T-helper 1 cell treated with Interleukin-12 subunit alpha and Interleukin-12 subunit beta and Interleukin-4 antibody, amounts not matched to agents 30 ng/mL and 1 ng/mL, for 36 hours (primary cell): ENCODE data around the gene STIL. TPM values are rescaled to one million over a fixed set of nuclear protein-coding genes. Genes with fewer than 3 reads are reported as not detected.
"Not testable (repeated sequence)": the region's sequence is repeated elsewhere in the genome, so short reads cannot be mapped to it uniquely, and the experiment has no call there.

Experiments used
- intact Hi-C: fragments of 100-400 bp; cut with micrococcal nuclease; formaldehyde crosslinking; loops from one replicate; pipeline ENCODE4 v1.15.1; 2024
- total RNA-seq: library from RNA; stranded (reverse); gene quantifications from 2 replicates; pipeline ENCODE4 v1.2.3, GENCODE V29; 2022

STIL gene
- total RNA-seq, 1 donor from 2014 or later: 28.4 TPM

GRCh38 chr1:47223921-47224675 lies 89.8 kb downstream of the STIL start:
- intact Hi-C loops: no loop called here

- intact Hi-C loops: no loop called here
Measured at GRCh38 chr1:47223174-47223920, 90.6 kb downstream of the STIL start.

- intact Hi-C loops: no loop called here
Measured at GRCh38 chr1:47222476-47222875, 91.5 kb downstream of the STIL start.

- intact Hi-C loops: no loop called here
Measured at GRCh38 chr1:47219590-47220220, 94.2 kb downstream of the STIL start.

- intact Hi-C loops: no loop called here
Measured at GRCh38 chr1:47219001-47219400, 94.9 kb downstream of the STIL start.

GRCh38 chr1:47216278-47217059 lies 97.5 kb downstream of the STIL start:
- intact Hi-C loops: no loop called here

- intact Hi-C loops: no loop called here
Measured at GRCh38 chr1:47215713-47216112, 98.2 kb downstream of the STIL start.

- intact Hi-C loops: no loop called here
Measured at GRCh38 chr1:47214549-47214948, 99.4 kb downstream of the STIL start.

- intact Hi-C loops: no loop called here
Measured at GRCh38 chr1:47213230-47213963, 100.5 kb downstream of the STIL start.

- intact Hi-C loops: no loop called here
Measured at GRCh38 chr1:47212636-47213229, 101.2 kb downstream of the STIL start.

- intact Hi-C loops: no loop called here
Measured at GRCh38 chr1:47211796-47212269, 102.1 kb downstream of the STIL start.

- intact Hi-C loops: no loop called here
Measured at GRCh38 chr1:47210666-47211065, 103.3 kb downstream of the STIL start.

GRCh38 chr1:47209725-47210325 lies 104.1 kb downstream of the STIL start:
- intact Hi-C loops: no loop called here

- intact Hi-C loops: no loop called here
Measured at GRCh38 chr1:47209091-47209490, 104.9 kb downstream of the STIL start.

- intact Hi-C loops: no loop called here
Measured at GRCh38 chr1:47208374-47208850, 105.5 kb downstream of the STIL start.

- intact Hi-C loops: no loop called here
Measured at GRCh38 chr1:47207803-47208373, 106.1 kb downstream of the STIL start.

GRCh38 chr1:47205918-47206317 lies 108.0 kb downstream of the STIL start:
- intact Hi-C loops: no loop called here

- intact Hi-C loops: not testable (repeated sequence)
Measured at GRCh38 chr1:47203504-47203903, 110.4 kb downstream of the STIL start.

- intact Hi-C loops: no loop called here
Measured at GRCh38 chr1:47201179-47201578, 112.8 kb downstream of the STIL start.
